GM12878 (cell line): ENCODE results near the gene PI4KB. TPM values are rescaled to one million over a fixed set of nuclear protein-coding genes. Genes with fewer than 3 reads are reported as not detected.

ENCODE experiments used
- ATAC-seq: fragments of 200-7000 bp; cut with Tn5 transposase; 3 replicates; pipeline ENCODE4 v1.9.1; 2020; ENCODE audit warnings: mild to moderate bottlenecking, moderate library complexity
- BruUV-seq: library from RNA; stranded (reverse); fragments of 400-500 nt; replicated peaks from 2 replicates; lab custom pipeline; 2021; lab: Mats Ljungman, UMichigan
- CTCF ChIA-PET: fragments of 300-600 bp; sonication (Branson Sonifier 250); formaldehyde crosslinking; extraction: SDS; loops from one replicate; lab custom pipeline; 2021; ENCODE audit warnings: inconsistent platforms; lab: Yijun Ruan, JAX
- POLR2A ChIA-PET: fragments of 350-600 bp; formaldehyde crosslinking; extraction: SDS; loops from one replicate; lab custom pipeline; 2021; ENCODE audit warnings: inconsistent platforms; lab: Charles Lee
- RAD21 ChIA-PET: fragments of 300-600 bp; sonication (Branson Sonifier 250); formaldehyde crosslinking; loops from one replicate; lab custom pipeline; 2023; ENCODE audit warnings: antibody characterized with exemption; ENCODE audit not compliant: unreplicated experiment; lab: Charles Lee
- SMC1A ChIA-PET: fragments of 300-600 bp; sonication (Branson Sonifier 250); formaldehyde crosslinking; loops from one replicate; lab custom pipeline; 2023; ENCODE audit not compliant: unreplicated experiment, uncharacterized antibody; lab: Charles Lee
- DNase-seq: peaks from one replicate; pipeline ENCODE4 v3.0.0-alpha.2; 2011; ENCODE audit warnings: low read depth, low spot score
- FAIRE-seq: peaks from 3 replicates; lab custom pipeline; 2011; peaks lifted over from hg19 to GRCh38; lab: Jason Lieb, UNC
- H2AFZ ChIP-seq: 2 replicates; pipeline ENCODE4 v1.6.0; 2011; ENCODE audit warnings: low read depth, low read length, control low read depth; ENCODE audit not compliant: control insufficient read depth
- H3K27ac ChIP-seq: 2 replicates; pipeline ENCODE4 v1.5.1; 2011; ENCODE audit warnings: control low read depth; ENCODE audit not compliant: control insufficient read depth, insufficient read depth
- H3K27me3 ChIP-seq, 2 experiments: replicated peaks in 1 of 2; 2 replicates each; pipeline versions ENCODE4 v1.6.0 to v1.6.1; 2011; ENCODE audit warnings: low read length in 1 of 2; ENCODE audit not compliant: control insufficient read depth in 2 of 2, insufficient read depth in 2 of 2
- H3K36me3 ChIP-seq, 2 experiments: 2 replicates each; pipeline ENCODE4 v1.5.1; 2011; ENCODE audit warnings: low read length in 1 of 2; ENCODE audit not compliant: control insufficient read depth in 2 of 2, insufficient read depth in 2 of 2
- H3K4me1 ChIP-seq: 2 replicates; pipeline ENCODE4 v1.6.1; 2011; ENCODE audit warnings: mild to moderate bottlenecking, low read length, moderate library complexity, mixed read lengths; ENCODE audit not compliant: control insufficient read depth, insufficient read depth
- H3K4me2 ChIP-seq: 2 replicates; pipeline ENCODE4 v1.6.0; 2011; ENCODE audit warnings: control low read depth; ENCODE audit not compliant: control insufficient read depth, insufficient read depth
- H3K4me3 ChIP-seq: fragments of 200-600 bp; sonication (generic); 2 replicates; pipeline ENCODE4 v1.5.1; 2016
- H3K79me2 ChIP-seq: 2 replicates; pipeline ENCODE4 v1.6.0; 2011; ENCODE audit warnings: low read length; ENCODE audit not compliant: control insufficient read depth, insufficient read depth
- H3K9ac ChIP-seq: 2 replicates; pipeline ENCODE4 v1.8.0; 2011; ENCODE audit warnings: low read length, control low read depth, mixed read lengths; ENCODE audit not compliant: control insufficient read depth, insufficient read depth
- H3K9me3 ChIP-seq: replicated peaks from 3 replicates; pipeline ENCODE4 v1.5.1; 2011; ENCODE audit warnings: mild to moderate bottlenecking, low read length; ENCODE audit not compliant: control insufficient read depth, insufficient read depth
- H4K20me1 ChIP-seq: 2 replicates; pipeline ENCODE4 v1.6.0; 2011; ENCODE audit not compliant: control insufficient read depth, insufficient read depth
- BMI1 ChIP-seq: fragments of 450-650 bp; IDR thresholded peaks from 2 replicates; pipeline ENCODE4 v1.6.1; 2016; ENCODE audit warnings: mild to moderate bottlenecking, moderate library complexity, borderline replicate concordance
- CREM ChIP-seq: IDR thresholded peaks from 2 replicates; pipeline ENCODE4 v1.6.1; 2014; ENCODE audit warnings: antibody characterized with exemption, low read depth
- PML ChIP-seq: IDR thresholded peaks from 2 replicates; pipeline ENCODE4 v1.6.1; 2012; ENCODE audit warnings: low read length, inconsistent platforms
- POLR2A ChIP-seq: IDR thresholded peaks from 2 replicates; pipeline ENCODE4 v1.6.1; 2011; ENCODE audit warnings: low read depth, mild to moderate bottlenecking, low read length
- POLR2AphosphoS5 ChIP-seq: IDR thresholded peaks from 2 replicates; pipeline ENCODE4 v1.6.1; 2011; ENCODE audit warnings: mild to moderate bottlenecking, low read length, inconsistent platforms
- RAD51 ChIP-seq: fragments of 450-650 bp; IDR thresholded peaks from 2 replicates; pipeline ENCODE4 v1.6.1; 2016; ENCODE audit warnings: moderate library complexity, mild to moderate bottlenecking, inconsistent platforms
- SIN3A ChIP-seq: IDR thresholded peaks from 2 replicates; pipeline ENCODE4 v1.6.1; 2012; ENCODE audit warnings: low read depth, low read length, improper control_type of control experiment
- WGBS: methylation state at CpG from one replicate; pipeline ENCODE4 v1.1.6; 2016; ENCODE audit warnings: low lambda C conversion rate; ENCODE audit not compliant: insufficient replicate concordance, insufficient coverage; ENCODE audit errors: missing lambda C conversion rate; 5-methylcytosine and 5-hydroxymethylcytosine counted together
- in situ Hi-C: fragments of 300-500 bp; cut with MboI; formaldehyde crosslinking; loops from 9 replicates; pipeline ENCODE4 v1.14.3; 2018; ENCODE audit warnings: mixed read lengths
- intact Hi-C: fragments of 100-400 bp; cut with micrococcal nuclease; formaldehyde crosslinking; loops from one replicate; pipeline ENCODE4 v1.14.2; 2022; ENCODE audit not compliant: unreplicated experiment
- polyA plus RNA-seq, 11 experiments: library from polyadenylated mRNA; depleted of rRNA in 4 of 11; unstranded in 6 of 11; stranded (reverse) in 5 of 11; fragments of >200 nt; fragmentation: Nextera tagmentation in 4 of 11; fragmentation: Illumina TruSeq in 1 of 11; extraction: Ambion mirVana in 4 of 11; extraction: Trizol in 1 of 11; gene quantifications; 1 replicate in 1 of 11; 2 replicates in 10 of 11; pipeline versions ENCODE4 v1.2.1 to v1.2.3, GENCODE V29; 2011 to 2016; ENCODE audit warnings: inconsistent platforms in 2 of 11, missing spikeins in 2 of 11, low read depth in 1 of 11
- total RNA-seq, 4 experiments: library from RNA; depleted of rRNA in 3 of 4; stranded (reverse); fragments of >200 nt in 3 of 4; fragmentation: Illumina TruSeq in 1 of 4; extraction: Trizol in 1 of 4; gene quantifications; 2 replicates each; pipeline versions ENCODE4 v1.2.1 to v1.2.3, GENCODE V29; 2013 to 2021

Gene PI4KB
- total and polyA plus RNA-seq, 10 of the 15 experiments (the other 5 are each of a cell fraction or from before 2014, with no cell fraction given): 3.3 to 88.3 (median 51.7) TPM

DNA sequence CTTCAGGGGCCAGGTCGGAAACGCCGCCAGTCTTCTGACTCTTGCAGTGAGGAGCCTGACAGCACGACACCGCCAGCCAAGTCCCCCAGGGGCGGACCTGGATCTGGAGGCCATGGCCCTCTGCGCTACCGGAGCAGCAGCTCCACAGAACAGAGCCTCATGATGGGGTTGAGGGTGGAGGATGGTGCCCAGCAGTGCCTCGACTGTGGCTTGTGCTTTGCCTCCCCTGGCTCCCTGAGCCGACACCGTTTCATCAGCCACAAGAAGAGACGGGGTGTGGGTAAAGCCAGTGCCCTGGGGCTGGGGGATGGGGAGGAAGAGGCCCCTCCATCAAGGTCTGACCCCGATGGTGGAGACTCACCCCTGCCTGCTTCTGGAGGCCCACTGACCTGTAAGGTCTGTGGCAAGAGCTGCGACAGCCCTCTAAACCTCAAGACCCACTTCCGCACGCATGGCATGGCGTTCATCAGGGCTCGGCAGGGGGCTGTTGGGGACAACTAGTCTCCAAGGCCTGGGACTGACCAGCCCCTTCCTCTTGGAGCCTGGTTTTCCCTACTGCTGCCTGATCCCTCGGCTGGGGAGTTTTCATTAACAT, 36.4 kb downstream of the PI4KB start:
- Histone ChIP-seq H3K36me3 (peaks cover 22 to 54% of the 10 kb centered on the region in 2 experiments), H2AFZ (no peak overlapping the region), H3K4me1 (no peaks in the 10 kb centered on the region), H4K20me1 (no peaks in the 10 kb centered on the region), H3K4me2 (no peak overlapping the region), H3K27me3 (no peaks in the 10 kb centered on the region), H3K27ac (no peak overlapping the region), H3K4me3 (no peak overlapping the region), H3K9ac (no peak overlapping the region), H3K9me3 (no peaks in the 10 kb centered on the region), H3K79me2 (no peaks in the 10 kb centered on the region)
- CTCF ChIA-PET: interaction anchor here (1.2 kb wide), 1 partner anchor 50 kb away, joined by 3 read pairs; no protein-coding TSS in a partner anchor
- FAIRE-seq: no peak
- in situ Hi-C loops: loop anchor here (10.0 kb wide), 1 partner anchor 544 kb away; the partner anchor contains the start of genes C2CD4D and RORC
- intact Hi-C loops: no loop called here
- RAD21 ChIA-PET: no interaction called here
- SMC1A ChIA-PET: no interaction called here
- WGBS: 88% methylated on average over 19 of the region's 19 CpGs
- no peak for TF ChIP-seq RAD51
- peak; percentile 13; the same call in 1 of the 2 replicates for TF ChIP-seq PML
- TF ChIP-seq SIN3A: no peak
- TF ChIP-seq POLR2A: peak; percentile 71
- no peak for TF ChIP-seq BMI1
- TF ChIP-seq POLR2AphosphoS5: peak; percentile 69
- TF ChIP-seq CREM: no peak
- no peak for ATAC-seq
- POLR2A ChIA-PET: no interaction called here
- no TSS peak for BruUV-seq
- no peak for DNase-seq
